Liver (tissue), 9 donors: Measurements from ENCODE around the gene EVPL. TPM values are rescaled to one million over a fixed set of nuclear protein-coding genes. Genes with fewer than 3 reads are reported as not detected.

Experiments used
- DNase-seq: peaks from one replicate; pipeline ENCODE4 v3.0.0-alpha.2; 2017; ENCODE audit warnings: low spot score
- H3K27ac ChIP-seq, 2 donors: one replicate each; pipeline ENCODE4 v1.7.0; 2013; ENCODE audit warnings: inconsistent platforms in 2 of 2, low read length in 2 of 2, control low read depth in 1 of 2, low read depth in 1 of 2, mild to moderate bottlenecking in 1 of 2
- H3K27me3 ChIP-seq, 4 donors: one replicate each; pipeline versions ENCODE4 v1.6.1 to v1.7.0; 2013; ENCODE audit warnings: low read length in 3 of 4, inconsistent platforms in 1 of 4, mild to moderate bottlenecking in 1 of 4, moderate library complexity in 1 of 4; ENCODE audit not compliant: control insufficient read depth in 4 of 4, insufficient read depth in 4 of 4
- H3K36me3 ChIP-seq, 4 donors: one replicate each; pipeline versions ENCODE4 v1.6.1 to v1.7.0; 2013; ENCODE audit warnings: low read length in 3 of 4, mild to moderate bottlenecking in 3 of 4, low read depth in 1 of 4, moderate library complexity in 1 of 4; ENCODE audit not compliant: control insufficient read depth in 4 of 4, insufficient read depth in 3 of 4
- H3K4me1 ChIP-seq, 4 donors: one replicate each; pipeline versions ENCODE4 v1.6.1 to v1.7.0; 2013; ENCODE audit warnings: low read length in 3 of 4, mild to moderate bottlenecking in 3 of 4, moderate library complexity in 1 of 4; ENCODE audit not compliant: control insufficient read depth in 4 of 4, insufficient read depth in 4 of 4
- H3K4me3 ChIP-seq, 3 donors: one replicate each; pipeline versions ENCODE4 v1.6.1 to v1.7.0; 2013; ENCODE audit warnings: low read length in 3 of 3, control low read depth in 1 of 3, low read depth in 1 of 3, mild to moderate bottlenecking in 1 of 3
- H3K9ac ChIP-seq, 2 donors: one replicate each; pipeline ENCODE4 v1.7.0; 2013; ENCODE audit warnings: low read length in 2 of 2, mild to moderate bottlenecking in 2 of 2, moderate library complexity in 2 of 2, control low read depth in 1 of 2, low read depth in 1 of 2
- H3K9me3 ChIP-seq, 4 donors: one replicate each; pipeline versions ENCODE4 v1.6.1 to v1.7.0; 2013; ENCODE audit warnings: low read length in 3 of 4; ENCODE audit not compliant: control insufficient read depth in 4 of 4
- EGR1 ChIP-seq, 2 donors: IDR thresholded peaks; 2 replicates each; pipeline ENCODE4 v1.6.1; 2016 to 2018; ENCODE audit warnings: antibody characterized with exemption in 2 of 2, low read depth in 2 of 2
- FOXA1 ChIP-seq: IDR thresholded peaks from 2 replicates; pipeline ENCODE4 v1.6.1; 2016; ENCODE audit warnings: antibody characterized with exemption
- FOXA2 ChIP-seq: IDR thresholded peaks from 2 replicates; pipeline ENCODE4 v1.6.1; 2016; ENCODE audit warnings: antibody characterized with exemption
- GABPA ChIP-seq, 2 donors: IDR thresholded peaks in 1 of 2; conservative IDR thresholded peaks in 1 of 2; 2 replicates each; pipeline ENCODE4 v1.6.1; 2016; ENCODE audit warnings: antibody characterized with exemption in 2 of 2, mild to moderate bottlenecking in 1 of 2, moderate library complexity in 1 of 2
- HNF4A ChIP-seq, 2 donors: conservative IDR thresholded peaks; 2 replicates each; pipeline ENCODE4 v1.6.1; 2016; ENCODE audit warnings: antibody characterized with exemption in 2 of 2, mild to moderate bottlenecking in 2 of 2
- HNF4G ChIP-seq: IDR thresholded peaks from 2 replicates; pipeline ENCODE4 v1.6.1; 2016; ENCODE audit warnings: antibody characterized with exemption
- JUND ChIP-seq, 2 donors: IDR thresholded peaks; 2 replicates each; pipeline ENCODE4 v1.6.1; 2016; ENCODE audit warnings: antibody characterized with exemption in 2 of 2
- NR2F2 ChIP-seq: IDR thresholded peaks from 2 replicates; pipeline ENCODE4 v1.6.1; 2016; ENCODE audit warnings: antibody characterized with exemption
- RAD21 ChIP-seq, 2 donors: IDR thresholded peaks; 2 replicates each; pipeline ENCODE4 v1.6.1; 2016; ENCODE audit warnings: antibody characterized with exemption in 2 of 2, mild to moderate bottlenecking in 2 of 2
- REST ChIP-seq: IDR thresholded peaks from 2 replicates; pipeline ENCODE4 v1.6.1; 2016; ENCODE audit warnings: antibody characterized with exemption, mild to moderate bottlenecking
- RXRA ChIP-seq, 2 donors: IDR thresholded peaks; 2 replicates each; pipeline ENCODE4 v1.6.1; 2017 to 2018; ENCODE audit warnings: antibody characterized with exemption in 2 of 2, mild to moderate bottlenecking in 1 of 2
- SP1 ChIP-seq: IDR thresholded peaks from 2 replicates; pipeline ENCODE4 v1.6.1; 2018; ENCODE audit warnings: antibody characterized with exemption, mild to moderate bottlenecking
- TAF1 ChIP-seq: conservative IDR thresholded peaks from 2 replicates; pipeline ENCODE4 v1.6.1; 2016; ENCODE audit warnings: antibody characterized with exemption, mild to moderate bottlenecking
- YY1 ChIP-seq: IDR thresholded peaks from 2 replicates; pipeline ENCODE4 v1.6.1; 2016; ENCODE audit warnings: antibody characterized with exemption, mild to moderate bottlenecking
- WGBS: extraction: QIAGEN DNeasy Blood & Tissue Kit; methylation state at CpG from one replicate; pipeline ENCODE4 v1.1.7; 2013; 5-methylcytosine and 5-hydroxymethylcytosine counted together
- polyA plus RNA-seq, 2 donors: library from polyadenylated mRNA; stranded (reverse) in 1 of 2; unstranded in 1 of 2; fragments of 200-250 nt in 1 of 2; fragments of >200 nt in 1 of 2; fragmentation: Nextera tagmentation in 1 of 2; extraction: Ambion mirVana in 1 of 2; gene quantifications; one replicate each; pipeline versions ENCODE4 v1.2.1 to v1.2.3, GENCODE V29; 2013 to 2015
- total RNA-seq, 2 donors: library from RNA; depleted of rRNA; stranded (reverse); fragments of >200 nt; gene quantifications; one replicate each; pipeline ENCODE4 v1.2.3, GENCODE V29; 2014
- TF ChIP-seq, protein P1 (sequence below): fragments of 150-350 bp; IDR thresholded peaks from 2 replicates; pipeline ENCODE4 v1.5.1; 2017; ENCODE audit warnings: improper control_type of control experiment, low read depth, low read length; ENCODE audit not compliant: missing input control
- TF ChIP-seq, protein P2 (sequence below): IDR thresholded peaks from 2 replicates; pipeline ENCODE4 v1.6.1; 2016; ENCODE audit warnings: antibody characterized with exemption
- TF ChIP-seq, protein P3 (sequence below): IDR thresholded peaks from 2 replicates; pipeline ENCODE4 v1.6.1; 2016; ENCODE audit warnings: antibody characterized with exemption
- donor health status: healthy.
- donor health status: healthy.
- donor health status: healthy.
- donor health status: healthy.
- donor health status: healthy.

The EVPL gene
- total and polyA plus RNA-seq, 4 donors = 0.03 to 0.33 (median 0.21) TPM; not detected in 1

DNA sequence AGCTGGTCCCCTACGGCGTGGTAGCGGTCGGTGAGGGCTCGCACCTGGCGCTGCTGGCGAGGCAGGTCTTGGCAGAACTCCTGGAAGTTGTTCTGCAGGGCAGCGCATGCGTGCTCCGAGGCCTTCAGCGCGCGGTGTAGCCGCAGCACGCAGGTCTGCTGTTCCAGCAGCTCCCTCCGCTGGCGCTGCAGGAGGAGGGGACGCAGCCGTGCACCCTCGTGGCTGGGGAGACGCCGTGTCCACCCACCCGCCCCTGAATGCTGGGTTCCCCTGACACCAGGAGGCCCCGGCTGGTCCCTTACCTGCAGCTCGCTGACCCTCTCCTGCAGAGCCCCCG is 12.2 kb downstream of the EVPL start:
- Histone ChIP-seq H3K27me3 (no peaks in the 10 kb centered on the region), H3K9ac (no peak overlapping the region), H3K4me3 (no peak overlapping the region), H3K9me3 (no peaks in the 10 kb centered on the region), H3K4me1 (peaks cover 0 to 6% (median 2%) of the 10 kb centered on the region in 4 donors), H3K36me3 (no peaks in the 10 kb centered on the region), H3K27ac (no peak overlapping the region)
- WGBS = 82% methylated on average over 26 of the region's 26 CpGs
- no peak for TF ChIP-seq RXRA (IDR thresholded peaks at IDR 0.05)
- TF ChIP-seq NR2F2 = no peak
- TF ChIP-seq, protein P1, sequence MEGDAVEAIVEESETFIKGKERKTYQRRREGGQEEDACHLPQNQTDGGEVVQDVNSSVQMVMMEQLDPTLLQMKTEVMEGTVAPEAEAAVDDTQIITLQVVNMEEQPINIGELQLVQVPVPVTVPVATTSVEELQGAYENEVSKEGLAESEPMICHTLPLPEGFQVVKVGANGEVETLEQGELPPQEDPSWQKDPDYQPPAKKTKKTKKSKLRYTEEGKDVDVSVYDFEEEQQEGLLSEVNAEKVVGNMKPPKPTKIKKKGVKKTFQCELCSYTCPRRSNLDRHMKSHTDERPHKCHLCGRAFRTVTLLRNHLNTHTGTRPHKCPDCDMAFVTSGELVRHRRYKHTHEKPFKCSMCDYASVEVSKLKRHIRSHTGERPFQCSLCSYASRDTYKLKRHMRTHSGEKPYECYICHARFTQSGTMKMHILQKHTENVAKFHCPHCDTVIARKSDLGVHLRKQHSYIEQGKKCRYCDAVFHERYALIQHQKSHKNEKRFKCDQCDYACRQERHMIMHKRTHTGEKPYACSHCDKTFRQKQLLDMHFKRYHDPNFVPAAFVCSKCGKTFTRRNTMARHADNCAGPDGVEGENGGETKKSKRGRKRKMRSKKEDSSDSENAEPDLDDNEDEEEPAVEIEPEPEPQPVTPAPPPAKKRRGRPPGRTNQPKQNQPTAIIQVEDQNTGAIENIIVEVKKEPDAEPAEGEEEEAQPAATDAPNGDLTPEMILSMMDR = no peak
- TF ChIP-seq EGR1 (IDR thresholded peaks at IDR 0.05; ENCODE audit: low read depth in 2 of 2) = no peak
- no peak for TF ChIP-seq TAF1
- TF ChIP-seq FOXA2 = no peak
- no peak for TF ChIP-seq SP1
- TF ChIP-seq YY1 = no peak
- TF ChIP-seq REST = no peak
- TF ChIP-seq, protein P2, sequence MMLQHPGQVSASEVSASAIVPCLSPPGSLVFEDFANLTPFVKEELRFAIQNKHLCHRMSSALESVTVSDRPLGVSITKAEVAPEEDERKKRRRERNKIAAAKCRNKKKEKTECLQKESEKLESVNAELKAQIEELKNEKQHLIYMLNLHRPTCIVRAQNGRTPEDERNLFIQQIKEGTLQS = no peak
- no peak for TF ChIP-seq RAD21 (IDR thresholded peaks at IDR 0.05)
- TF ChIP-seq HNF4G = no peak
- TF ChIP-seq, protein P3, sequence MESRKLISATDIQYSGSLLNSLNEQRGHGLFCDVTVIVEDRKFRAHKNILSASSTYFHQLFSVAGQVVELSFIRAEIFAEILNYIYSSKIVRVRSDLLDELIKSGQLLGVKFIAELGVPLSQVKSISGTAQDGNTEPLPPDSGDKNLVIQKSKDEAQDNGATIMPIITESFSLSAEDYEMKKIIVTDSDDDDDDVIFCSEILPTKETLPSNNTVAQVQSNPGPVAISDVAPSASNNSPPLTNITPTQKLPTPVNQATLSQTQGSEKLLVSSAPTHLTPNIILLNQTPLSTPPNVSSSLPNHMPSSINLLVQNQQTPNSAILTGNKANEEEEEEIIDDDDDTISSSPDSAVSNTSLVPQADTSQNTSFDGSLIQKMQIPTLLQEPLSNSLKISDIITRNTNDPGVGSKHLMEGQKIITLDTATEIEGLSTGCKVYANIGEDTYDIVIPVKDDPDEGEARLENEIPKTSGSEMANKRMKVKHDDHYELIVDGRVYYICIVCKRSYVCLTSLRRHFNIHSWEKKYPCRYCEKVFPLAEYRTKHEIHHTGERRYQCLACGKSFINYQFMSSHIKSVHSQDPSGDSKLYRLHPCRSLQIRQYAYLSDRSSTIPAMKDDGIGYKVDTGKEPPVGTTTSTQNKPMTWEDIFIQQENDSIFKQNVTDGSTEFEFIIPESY = no peak
- no peak for TF ChIP-seq GABPA (IDR thresholded peaks at IDR 0.05 in 1 of 2, conservative IDR thresholded peaks at IDR 0.05 in 1 of 2)
- no peak for TF ChIP-seq JUND (IDR thresholded peaks at IDR 0.05)
- TF ChIP-seq FOXA1 = no peak
- TF ChIP-seq HNF4A (conservative IDR thresholded peaks at IDR 0.05) = no peak
- no peak for DNase-seq
